T47D (cell line): ENCODE data around the gene SNTN.

Experiments used
- DNase-seq, 2 experiments: peaks; one replicate each; pipeline versions ENCODE4 v3.0.0 to v3.0.0-alpha.2; 2011 to 2012; ENCODE audit warnings: low read depth in 1 of 2, low spot score in 1 of 2
- JUND ChIP-seq: IDR thresholded peaks from 2 replicates; pipeline ENCODE4 v1.6.1; 2012; ENCODE audit warnings: low read depth
- in situ Hi-C: cut with HindIII; loops from 2 replicates; pipeline ENCODE4 v1.10.0; 2016; ENCODE audit warnings: low sequenced_read_pairs, low pct_unique_long_range_greater_than_20kb

Gene SNTN

DNA sequence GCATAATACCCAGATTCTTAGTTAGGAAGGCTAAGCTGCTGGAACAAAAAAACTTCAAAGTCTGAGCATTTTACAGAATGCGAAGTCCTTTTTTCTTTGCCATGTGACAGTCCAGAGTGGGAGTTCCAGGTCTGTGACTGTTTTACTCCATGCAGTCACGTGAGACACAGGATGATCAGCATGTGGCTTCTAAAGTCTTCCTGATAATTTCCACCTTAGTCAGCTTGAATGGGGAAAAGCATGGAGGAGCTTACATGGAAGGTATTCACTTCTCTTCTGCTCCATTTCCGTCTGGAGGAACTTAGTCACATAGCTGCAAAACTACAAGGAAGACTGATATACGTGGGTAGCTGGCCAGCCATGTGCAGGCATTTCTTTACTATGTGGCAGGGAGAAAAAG is 1.7 kb downstream of the SNTN start:
- in situ Hi-C loops: no loop called here
- no peak for DNase-seq
- no peak for TF ChIP-seq JUND

DNA sequence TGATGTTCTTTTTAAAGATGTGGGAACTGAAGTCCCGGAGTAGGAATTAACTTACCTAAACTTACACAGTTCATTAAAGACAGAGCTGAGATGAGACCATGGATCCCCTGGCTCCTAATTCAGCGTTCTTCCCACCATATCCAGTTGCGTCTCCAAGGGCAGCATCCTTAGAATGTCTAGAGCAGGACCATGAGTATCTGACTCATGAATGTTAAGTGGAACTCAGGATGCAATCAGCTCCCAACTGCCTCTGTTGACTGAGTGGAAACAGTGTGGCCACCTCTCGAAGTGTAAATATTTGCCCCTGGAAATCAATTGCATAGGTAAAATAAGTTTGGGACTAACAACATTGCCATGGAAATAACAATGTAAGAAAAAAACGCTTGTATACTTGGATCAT is 2.5 kb downstream of the SNTN start:
- no peak for DNase-seq
- no peak for TF ChIP-seq JUND
- in situ Hi-C loops: no loop called here

DNA sequence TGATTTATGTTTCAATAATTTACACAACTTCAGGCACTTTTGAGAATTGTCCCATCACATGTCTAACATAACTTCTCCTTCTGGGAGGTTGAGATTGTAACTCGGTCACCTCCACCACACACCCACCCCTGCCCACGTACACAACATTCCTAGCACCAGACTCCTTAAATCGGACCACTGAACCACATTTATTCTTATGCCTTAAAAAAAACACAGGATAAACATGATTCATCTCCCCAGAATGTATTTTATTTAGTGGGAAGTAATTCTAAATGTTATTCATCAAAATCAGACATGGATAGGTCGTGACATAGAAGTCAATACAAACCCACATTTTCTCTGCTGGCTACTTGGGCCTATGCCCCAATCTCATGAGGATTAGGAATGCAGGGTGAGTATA is 3.0 kb downstream of the SNTN start:
- in situ Hi-C loops: no loop called here
- DNase-seq: no peak
- TF ChIP-seq JUND: no peak

DNA sequence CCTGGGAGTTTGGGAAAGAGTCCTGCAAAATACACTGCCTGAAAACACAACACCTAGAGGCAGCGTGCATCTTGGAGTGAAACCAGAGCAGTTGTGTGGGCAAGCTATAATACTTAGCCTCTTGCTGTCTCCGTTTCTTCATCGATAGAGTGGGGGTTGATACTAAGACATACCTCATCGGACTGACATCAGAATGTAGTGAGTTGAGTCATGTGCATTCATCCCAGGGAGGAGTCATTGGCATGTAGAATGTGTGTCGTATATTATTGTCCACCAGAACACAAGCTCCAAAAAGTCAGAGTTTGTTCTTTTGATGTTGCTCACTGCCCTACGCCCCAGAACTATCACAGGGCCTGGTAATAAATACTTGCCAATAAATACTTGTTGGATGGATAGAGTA is 4.3 kb downstream of the SNTN start:
- in situ Hi-C loops: no loop called here
- TF ChIP-seq JUND: no peak
- no peak for DNase-seq

DNA sequence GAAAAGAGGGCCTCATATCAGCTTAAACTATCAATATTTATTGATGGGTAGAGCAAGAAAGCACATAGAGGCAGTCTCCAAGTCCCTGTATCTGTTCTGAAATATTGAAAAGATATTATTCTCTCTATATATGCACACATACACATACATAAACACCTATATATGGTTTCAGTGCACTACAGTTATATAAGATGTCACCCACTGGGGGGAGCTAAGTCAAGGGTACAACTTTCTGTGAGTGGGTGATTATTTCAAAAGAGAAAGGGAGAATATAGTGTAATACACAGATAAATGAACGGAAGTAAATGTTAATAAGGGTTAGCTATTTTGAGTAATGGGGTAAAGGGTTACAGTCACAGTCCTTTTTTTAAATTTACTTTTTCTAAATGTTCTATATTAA is 8.8 kb downstream of the SNTN start:
- no peak for TF ChIP-seq JUND
- in situ Hi-C loops: no loop called here

GRCh38 chr3:63662011-63662410 is 9.5 kb downstream of the SNTN start:
- DNase-seq: no peak
- in situ Hi-C loops: no loop called here
- TF ChIP-seq JUND: no peak

More for the DNA sequence above, 8.8 kb downstream of the SNTN start:
- no peak for DNase-seq

DNA sequence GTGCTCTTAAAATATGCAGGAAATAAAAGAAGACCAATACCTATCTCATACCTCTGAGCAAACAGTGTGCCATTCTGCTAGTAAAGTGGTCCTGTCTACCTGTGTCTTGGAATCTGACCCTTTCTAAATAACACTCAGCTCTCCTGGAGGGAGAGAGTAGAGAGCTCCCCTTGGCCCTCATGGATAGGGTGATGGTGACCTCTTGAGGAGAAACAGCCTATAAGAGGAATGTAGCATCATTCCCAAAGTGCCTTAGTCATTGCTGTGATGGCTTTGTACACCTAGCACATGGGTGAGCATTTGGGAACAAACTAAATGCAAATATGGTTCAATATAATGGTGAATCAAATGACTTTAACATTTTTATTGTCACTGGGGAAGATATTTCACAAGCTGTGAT is 10.0 kb downstream of the SNTN start:
- in situ Hi-C loops: no loop called here
- DNase-seq: no peak
- TF ChIP-seq JUND: no peak

- TF ChIP-seq JUND: no peak
- DNase-seq: no peak
- in situ Hi-C loops: no loop called here
These were observed 18.1 kb downstream of the SNTN start for GRCh38 chr3:63670544-63670943.

DNA sequence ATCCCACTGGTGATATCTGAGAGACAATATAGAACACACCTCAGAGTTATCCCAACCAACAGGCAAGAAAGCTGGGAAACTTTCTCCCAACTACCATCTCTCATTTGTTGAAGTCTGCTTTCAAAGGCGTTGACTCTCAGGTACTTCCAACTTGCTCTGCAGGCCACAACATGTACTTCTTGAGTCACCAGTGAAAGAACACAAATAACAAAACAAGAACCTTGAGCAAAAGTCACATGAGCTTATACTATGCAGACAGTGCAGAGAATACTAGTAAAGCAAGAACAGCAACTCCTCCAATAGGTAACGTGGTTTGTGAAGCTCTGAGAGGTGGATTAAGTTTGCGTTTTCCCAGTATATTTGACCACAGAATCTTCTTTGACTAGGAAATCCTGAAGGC is 20.6 kb downstream of the SNTN start:
- in situ Hi-C loops: no loop called here
- no peak for TF ChIP-seq JUND
- DNase-seq: no peak

DNA sequence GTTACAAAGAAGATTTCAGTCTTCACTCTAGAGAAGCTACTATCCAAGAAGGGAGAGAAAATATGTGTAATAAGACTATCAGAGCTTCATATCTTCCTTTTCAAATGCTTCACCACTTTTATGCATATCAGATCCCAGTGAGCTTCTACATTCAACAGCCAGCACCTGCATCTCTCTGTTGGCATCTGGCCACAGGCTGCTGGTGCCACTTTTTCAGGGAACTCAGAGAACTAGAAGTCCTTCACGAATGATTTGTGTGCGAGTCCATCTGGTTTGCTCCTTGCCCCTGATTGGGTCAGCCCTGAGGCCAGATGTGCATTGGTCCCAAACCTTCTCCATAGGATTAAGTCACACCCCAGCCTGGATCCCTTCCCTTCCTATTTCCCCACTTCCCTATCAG is 22.1 kb downstream of the SNTN start:
- no peak for TF ChIP-seq JUND
- no peak for DNase-seq
- in situ Hi-C loops: no loop called here

DNA sequence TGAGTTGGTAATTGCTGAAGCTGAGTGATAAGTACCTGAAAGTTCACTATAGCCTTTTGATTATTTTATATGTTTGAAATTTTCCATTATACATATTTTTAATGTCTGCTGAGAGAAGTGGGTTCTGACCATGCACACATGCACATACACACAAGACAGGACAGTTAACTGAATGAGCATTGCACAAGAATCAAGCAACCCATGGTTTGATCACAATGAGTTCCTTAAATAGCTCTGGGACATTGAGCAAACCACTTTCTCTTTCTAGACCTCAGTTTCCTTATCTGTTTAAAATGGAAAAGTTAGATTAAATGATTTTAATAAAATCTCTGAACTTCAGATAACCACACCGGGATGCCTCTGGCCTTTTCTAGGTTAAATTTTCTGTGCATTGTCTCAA is 26.7 kb downstream of the SNTN start:
- TF ChIP-seq JUND: no peak
- in situ Hi-C loops: no loop called here
- no peak for DNase-seq

DNA sequence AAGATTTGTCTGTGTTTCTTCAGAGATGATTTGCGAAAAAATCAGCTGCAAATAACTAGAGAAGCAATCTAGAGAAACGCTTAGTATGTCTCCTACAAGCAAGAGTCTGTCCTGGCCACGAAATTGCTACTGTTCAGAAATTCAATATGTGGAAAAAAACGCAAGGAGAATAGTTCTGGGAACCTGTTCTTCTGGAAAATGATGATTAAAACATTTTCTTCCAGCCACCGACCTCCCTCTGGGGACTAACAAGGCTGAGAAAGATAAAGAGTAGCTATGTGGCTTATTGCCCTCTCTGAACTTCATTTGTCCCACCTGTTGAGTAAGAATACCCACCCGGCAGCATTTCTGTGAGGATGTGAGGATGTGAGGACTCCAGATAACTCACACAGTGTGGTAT is 31.6 kb downstream of the SNTN start:
- in situ Hi-C loops: no loop called here
- TF ChIP-seq JUND: no peak

GRCh38 chr3:63685340-63685739 is 32.9 kb downstream of the SNTN start:
- DNase-seq: no peak
- no peak for TF ChIP-seq JUND
- in situ Hi-C loops: no loop called here

More for the DNA sequence above, 31.6 kb downstream of the SNTN start:
- no peak for DNase-seq

DNA sequence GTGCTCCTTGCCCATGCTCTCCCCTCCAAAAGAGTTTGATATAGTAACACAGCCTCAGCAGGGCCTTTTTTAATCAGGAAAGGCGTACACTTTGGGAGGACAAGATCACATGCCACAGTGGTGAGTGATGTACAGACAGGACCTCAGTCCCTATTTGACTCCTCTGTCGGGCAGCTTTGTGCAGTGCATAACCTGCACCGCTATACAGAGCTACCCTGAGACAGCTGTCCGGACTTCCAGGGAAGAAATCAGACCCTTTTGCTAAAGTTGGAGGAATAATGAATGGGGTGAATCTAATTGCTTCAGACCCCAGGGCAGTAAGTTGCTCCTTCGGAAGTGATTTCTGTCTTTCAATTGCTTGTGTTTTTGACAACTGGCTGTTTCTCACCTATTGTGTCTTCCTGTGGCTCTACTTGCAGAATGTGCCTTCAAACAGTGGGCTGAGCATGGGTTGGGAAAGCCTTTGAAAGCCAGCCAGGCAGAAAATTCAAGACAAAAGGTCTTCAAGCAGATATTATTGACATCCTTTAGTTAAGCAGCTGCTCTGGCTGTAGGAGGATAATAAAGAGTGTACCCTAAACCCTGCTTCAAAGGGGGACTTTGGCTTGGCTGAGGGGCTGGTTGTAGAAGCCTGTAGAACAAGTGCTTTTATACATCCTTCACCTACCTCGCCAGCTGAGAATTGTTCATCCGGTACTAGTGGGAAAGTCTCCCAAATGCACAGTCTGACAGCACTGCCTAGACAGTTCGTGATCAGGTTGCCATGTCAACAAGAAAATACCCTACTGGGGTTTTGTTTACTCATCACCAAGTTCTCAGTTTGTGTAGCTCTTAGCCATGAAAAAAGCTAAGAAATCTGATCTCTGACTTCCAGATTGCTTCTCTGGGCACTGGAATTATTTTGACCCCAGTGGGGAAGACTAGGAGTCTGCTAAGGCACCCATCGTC is 35.1 kb downstream of the SNTN start:
- DNase-seq: no peak
- no peak for TF ChIP-seq JUND
- in situ Hi-C loops: no loop called here
